Upper lobe of left lung (tissue), 4 donors: ENCODE data around the gene CRIP3.

Source experiments
- CTCF ChIP-seq, 6 experiments: fragments of 450-650 bp in 4 of 6; fragments of 200-600 bp in 2 of 6; sonication (generic) in 2 of 6; IDR thresholded peaks; one replicate each; pipeline ENCODE4 v1.5.1; 2016 to 2019; ENCODE audit warnings: antibody characterized with exemption in 6 of 6
- EP300 ChIP-seq, 4 donors: sonication (generic); formaldehyde crosslinking; IDR thresholded peaks; one replicate each; pipeline ENCODE4 v1.5.1; 2017; ENCODE audit warnings: antibody characterized with exemption in 4 of 4, control low read depth in 2 of 4
- POLR2A ChIP-seq, 4 donors: fragments of 450-650 bp; IDR thresholded peaks; one replicate each; pipeline ENCODE4 v1.5.1; 2016 to 2017; ENCODE audit warnings: antibody characterized with exemption in 4 of 4, mild to moderate bottlenecking in 2 of 4
- POLR2AphosphoS5 ChIP-seq, 2 donors: sonication (generic); formaldehyde crosslinking; IDR thresholded peaks; one replicate each; pipeline ENCODE4 v1.5.1; 2017; ENCODE audit warnings: antibody characterized with exemption in 2 of 2

DNA sequence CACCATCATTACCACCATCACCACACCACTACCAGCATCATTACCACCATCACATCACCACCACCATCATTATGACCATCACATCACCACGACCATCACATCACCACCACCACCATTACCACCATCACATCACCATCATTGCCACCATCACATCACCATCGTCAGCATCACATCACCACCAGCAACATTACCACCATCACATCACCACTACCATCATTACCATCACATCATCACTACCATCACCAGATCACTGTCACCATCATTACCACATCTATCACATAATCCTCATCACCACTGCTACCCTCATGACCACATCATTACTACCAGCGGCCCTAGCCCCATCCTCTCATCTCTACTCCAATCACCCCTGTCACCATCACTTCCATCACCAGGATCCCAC lies 14.1 kb downstream of the CRIP3 start:
- TF ChIP-seq CTCF (IDR thresholded peaks at IDR 0.05) = no peak
- TF ChIP-seq POLR2A (IDR thresholded peaks at IDR 0.05) = no peak
- TF ChIP-seq EP300 (IDR thresholded peaks at IDR 0.05) = no peak
- no peak for TF ChIP-seq POLR2AphosphoS5 (IDR thresholded peaks at IDR 0.05)
